ENCODE measurements around the gene PARVB.

The PARVB gene

DNA sequence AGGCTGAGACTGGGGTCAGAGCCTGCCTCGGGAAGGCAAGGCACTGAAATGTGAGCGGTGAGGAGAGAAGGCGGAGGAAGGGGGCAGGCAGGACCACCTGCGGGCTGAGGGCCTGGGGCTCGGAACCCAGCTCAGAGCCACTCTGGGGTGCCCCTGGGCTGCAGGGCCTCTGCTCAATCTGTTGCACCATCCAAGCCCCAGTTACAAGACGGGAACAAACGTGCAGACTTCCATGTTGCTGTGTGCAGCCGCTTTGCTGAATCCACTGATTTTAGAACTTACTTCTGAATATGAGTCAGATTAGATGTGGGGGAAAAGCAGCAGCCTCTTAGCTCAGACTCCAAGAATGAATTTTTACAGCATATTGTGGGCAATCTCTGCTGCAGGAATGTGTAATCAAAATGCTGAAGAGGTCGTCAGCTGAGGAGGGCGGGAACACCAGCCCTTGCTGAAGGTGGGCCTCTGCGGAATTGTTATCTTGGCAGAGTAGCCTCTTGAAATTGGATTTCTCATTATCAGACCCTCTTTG, 178.2 kb downstream of the PARVB start:
- no peak for DNase-seq (ENCODE audit: low spot score)

DNA sequence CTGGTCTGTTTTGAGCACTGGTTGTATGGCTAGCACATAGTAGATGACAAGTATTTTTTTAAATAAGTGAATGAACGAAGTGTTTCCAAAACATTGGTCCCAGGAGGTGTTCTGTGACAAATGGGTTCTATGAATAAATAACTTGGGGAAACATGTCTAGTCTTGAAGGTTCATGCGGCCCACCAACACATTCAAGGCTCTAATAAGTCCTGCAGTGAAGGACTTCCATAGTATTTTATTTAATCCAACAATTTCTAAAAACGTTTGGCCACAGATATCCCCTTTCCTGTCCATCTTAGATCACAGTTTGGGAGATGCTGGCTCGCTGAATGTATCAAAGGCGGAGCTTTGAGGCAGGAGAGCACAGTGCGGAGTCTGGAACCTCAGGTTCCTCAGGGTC, 179.1 kb downstream of the PARVB start:
- DNase-seq (ENCODE audit: low spot score): no peak

DNA sequence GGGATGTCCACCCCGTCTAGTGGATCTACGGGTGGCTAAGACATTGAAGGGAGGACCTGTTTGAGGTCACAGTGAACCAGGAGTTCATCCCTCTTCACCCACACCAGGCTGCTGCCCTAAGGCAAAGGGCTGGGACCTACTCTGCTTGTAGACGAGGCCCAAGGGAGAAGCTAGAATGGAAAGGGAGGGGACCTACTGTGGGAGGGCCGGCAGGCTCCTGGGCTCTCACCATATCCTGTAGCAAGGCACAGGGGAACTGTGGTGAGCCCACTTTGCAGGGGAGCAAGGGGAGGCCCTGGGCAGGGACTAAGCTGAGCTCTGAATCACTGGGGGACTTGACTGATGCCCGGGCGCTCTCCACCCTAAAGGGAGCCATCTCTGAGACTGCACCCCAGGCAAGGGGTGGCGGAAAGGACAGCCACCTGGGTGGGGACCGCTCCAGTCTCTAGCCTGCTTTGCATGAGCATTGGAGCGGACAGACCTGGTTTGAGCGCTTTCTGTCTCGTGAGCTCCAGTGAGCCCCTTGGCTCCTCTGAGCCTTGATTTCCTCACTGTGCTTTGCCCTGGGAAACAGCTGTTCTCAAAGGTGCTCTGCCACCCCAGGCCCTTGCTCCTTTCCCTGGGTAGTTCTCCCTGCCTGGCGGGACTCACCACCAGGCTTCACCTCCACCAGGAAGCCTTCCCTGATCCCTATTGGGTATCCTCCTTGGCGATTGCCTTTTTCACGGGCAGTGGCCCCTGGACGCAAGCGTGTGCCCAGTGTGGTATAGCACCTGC, 180.8 kb downstream of the PARVB start:
- DNase-seq (ENCODE audit: low spot score): no peak

DNA sequence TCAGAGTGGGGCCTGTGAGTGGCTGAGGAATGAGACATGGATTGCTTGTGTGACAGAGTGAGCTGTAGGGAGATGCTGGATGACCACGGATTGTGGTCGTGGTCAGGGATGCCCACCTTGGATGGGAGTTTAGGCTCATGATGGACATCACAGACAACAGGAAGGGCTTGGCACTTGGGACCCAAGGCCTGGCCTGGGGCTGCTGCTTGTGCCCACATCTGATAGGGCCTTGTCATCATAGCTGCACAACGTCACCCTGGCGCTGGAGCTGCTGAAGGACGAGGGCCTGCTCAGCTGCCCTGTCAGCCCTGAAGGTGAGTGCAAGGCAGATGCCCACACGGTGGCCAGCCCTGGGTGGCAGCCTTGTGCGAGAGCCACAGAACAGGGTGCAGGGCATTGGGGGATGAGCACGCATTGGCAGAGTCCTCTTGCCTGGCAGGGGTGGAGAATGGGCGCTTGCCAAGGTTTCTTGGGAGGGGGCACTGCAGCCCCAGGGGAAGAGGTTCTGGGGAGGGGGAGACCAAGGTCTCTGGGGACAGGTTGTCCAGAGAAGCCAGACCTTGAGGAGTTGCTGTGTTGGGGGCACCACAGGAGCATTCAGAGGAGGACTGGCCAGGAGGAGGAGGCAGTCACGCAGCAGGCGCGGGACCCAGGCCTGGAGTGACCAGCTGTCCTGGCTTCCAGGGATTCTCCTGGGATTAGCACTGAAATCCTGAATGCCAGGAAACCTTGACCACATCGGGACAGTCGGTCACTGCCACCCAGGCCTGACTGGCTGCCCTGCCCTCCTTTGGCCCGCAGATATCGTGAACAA, 181.6 kb downstream of the PARVB start:
- no peak for DNase-seq (ENCODE audit: low spot score)

DNA sequence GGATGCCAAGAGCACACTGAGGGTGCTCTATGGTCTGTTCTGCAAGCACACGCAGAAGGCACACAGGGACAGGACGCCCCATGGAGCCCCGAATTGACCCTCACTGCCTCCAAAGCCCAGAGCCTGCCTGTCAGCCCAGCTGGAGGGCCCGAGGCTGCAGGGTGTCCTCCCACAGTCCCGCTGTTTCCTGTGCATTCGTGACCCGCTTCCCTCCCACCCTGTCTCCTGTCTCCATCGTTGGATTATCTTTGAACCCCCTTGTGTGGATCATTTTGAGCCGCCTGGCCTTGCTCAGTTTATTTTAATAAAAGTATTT, 182.2 kb downstream of the PARVB start:
- DNase-seq (ENCODE audit: low spot score): no peak

DNA sequence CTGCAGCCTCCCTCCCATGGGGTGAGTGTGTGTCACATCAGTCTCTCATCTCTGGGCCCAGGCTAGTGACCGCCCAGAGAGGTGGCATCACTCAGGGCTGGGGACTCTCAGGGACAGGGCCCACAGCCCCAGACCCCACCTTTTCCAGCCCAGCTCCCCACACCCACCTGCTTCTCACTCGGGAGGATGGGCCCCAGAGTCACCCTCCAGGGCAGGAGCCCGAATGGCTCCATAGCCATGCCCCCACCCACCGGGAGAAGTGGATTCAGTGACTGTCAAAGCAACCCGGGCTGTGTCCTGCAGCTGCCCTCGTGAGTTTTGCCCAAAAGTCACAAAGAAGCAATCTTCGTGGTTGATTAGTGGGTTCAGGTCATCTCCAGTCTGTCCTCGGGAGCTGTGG, 182.6 kb downstream of the PARVB start:
- no peak for DNase-seq (ENCODE audit: low spot score)

DNA sequence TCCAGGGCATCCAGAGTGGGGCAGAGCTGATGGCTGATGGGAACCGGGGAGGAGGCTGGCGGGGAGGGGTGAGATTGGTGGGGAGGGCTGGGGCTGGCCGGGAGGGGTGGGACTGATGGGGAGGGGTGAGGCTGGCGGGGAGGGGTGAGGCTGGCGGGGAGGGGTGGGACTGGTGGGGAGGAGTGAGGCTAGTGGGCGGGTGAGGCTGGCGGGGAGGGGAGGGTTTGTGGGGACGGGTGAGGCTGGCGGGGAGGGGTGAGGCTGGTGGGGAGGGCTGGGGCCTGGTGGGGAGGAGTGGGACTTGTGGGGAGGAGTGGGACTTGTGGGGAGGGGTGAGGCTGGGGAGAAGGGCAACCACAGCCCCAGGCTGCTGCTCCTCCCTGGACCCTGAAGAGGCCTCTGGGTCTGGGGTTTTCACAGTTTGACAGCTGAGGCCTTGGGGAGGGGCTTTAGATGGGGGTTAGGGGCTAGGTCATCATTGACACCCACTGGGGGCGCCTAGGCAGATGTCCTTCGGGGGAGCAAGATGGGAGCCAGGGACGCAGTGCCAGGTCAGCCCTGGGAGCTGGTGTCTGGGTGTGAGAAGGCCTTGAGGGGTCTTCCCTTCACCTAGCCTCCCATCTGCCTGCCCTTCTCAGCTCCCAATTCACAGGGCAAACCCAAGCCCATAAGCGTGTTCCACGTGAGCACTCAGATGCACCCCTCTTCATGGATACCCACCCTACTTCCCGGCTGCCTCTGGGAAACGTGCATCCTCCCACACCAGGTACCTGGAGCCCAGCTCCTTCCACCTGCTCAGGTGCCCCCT, 183.3 kb downstream of the PARVB start:
- no peak for DNase-seq (ENCODE audit: low spot score)

DNA sequence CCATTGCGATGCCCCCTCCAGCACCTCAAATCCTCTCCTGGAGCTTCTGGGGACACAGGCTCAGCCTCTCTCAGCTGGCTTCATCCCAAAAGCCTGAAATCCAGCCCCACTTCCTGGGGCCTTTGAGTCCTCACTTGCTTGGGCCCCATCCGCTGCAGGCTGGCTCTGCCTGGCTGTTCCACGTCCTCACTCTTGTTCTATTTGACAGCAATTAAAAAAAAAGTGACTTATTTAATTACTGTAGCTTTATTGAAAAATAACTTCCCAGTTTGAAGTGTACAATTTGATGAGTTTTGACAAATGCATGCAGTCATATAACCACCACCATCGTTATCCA, 183.8 kb downstream of the PARVB start:
- DNase-seq (ENCODE audit: low spot score): no peak

DNA sequence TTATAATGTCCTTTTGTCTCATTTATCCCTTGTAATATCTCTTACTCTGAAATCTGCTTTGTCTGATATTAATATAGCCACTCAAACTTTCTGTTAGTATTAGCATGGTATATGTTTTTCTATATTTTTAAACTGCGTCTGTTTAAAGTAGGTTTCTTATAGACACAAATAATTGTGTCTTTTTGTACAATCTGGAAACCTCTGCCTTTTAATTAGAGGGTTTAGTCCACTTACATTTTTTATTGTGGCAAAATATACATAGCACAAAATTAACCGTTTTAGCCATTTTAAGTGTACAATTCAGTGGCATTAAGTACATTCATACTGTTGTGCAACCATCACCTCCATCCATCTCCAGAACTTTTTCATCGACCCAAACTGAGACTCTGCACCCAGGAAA, 185.2 kb downstream of the PARVB start:
- no peak for DNase-seq (ENCODE audit: low spot score)

DNA sequence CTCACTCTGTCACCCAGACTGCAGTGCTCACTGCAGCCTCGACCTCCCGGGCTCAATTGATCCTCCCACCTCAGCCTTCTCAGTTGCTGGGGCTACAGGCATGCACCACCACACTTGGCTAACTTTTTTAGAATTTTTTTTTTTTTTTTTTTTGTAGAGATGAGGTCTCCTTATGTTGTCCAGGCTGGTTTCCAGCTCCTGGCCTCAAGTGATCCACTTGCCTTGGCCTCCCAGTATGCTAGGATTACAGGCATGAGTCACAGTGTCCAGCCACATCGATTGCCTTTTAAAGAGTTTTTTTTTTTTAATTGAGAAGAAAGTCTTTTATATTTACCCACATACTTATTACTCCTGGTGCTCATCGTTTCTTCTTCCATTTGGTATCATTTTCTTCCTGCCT, 186.6 kb downstream of the PARVB start:
- no peak for DNase-seq (ENCODE audit: low spot score)

DNA sequence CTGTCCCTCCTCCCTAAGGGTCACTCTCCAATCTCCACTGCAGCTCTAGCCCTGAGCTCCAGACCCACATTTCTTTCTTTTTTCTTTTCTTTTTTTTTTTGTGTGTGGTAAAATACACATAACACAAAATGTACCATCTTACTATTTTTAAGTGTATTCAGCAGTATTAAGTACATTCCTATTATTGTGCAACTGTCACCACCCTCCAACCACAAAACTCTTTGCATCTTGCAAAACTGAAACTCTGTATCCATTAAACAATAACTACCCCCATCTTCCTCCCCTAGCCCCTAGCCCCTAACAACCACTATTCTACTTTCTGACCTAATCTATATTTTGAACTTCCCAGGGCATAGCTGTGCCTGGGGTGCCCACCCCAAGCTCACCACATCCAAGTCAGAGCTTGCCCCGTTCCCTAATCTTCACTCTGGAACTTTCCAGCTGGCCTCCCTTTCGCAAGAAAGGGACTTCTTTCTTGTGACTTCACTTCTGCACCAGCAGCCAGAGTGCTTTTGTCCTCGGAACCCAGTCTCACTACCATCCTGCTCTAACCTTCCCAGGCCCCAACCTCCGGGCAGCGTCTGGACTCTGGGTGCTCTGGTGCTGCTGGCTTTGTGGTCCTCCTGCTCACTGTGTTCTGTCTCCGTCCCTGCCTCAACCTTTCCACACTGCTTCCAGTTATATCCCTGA, 187.3 kb downstream of the PARVB start:
- DNase-seq (ENCODE audit: low spot score): no peak

DNA sequence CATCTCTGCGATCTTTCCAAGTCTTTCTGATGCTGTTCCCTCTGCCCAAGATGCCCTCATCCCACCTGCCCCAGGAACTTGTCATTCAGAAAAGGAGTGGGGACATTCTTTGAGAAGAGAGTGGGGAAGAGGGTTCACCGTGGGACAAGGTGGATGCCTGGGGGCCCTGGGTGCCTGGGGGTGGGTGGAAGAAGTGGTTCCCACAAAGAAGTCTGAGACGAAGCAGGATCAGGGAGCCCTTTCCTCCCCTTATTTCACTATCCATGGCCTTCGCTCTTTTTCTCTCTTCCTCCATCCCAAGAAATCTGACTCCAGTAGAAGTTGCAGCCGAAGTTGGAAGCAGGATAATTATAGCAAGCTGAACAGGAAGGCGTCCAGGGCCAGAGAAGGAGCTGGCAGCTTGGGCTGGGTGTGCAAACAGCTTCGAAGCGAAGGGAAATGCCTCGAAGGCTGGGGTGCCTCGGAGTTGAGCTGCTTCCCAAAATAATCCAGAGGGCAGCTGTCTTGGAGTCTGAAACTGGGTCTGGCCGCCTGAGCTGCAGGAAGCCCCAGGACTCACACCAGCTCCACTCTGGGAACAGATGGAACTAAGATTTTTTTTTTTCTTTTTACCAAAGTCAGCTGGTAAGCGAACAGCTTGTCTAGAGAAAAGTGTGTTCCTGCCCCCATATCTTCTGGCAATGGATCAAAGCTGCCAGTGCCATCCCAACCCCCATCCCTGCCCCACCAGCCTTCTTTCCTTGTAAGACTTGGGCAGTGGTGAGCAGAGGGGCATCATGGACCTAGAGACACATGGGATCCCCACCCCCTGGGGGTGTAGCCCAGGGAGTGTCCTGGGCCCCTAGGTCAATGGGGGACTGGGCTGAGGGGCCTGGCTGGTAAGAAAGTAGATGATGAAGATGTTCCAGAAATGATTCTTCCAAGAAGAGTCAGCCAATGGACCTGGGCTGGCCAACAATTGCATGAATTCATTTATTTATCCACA, 188.1 kb downstream of the PARVB start:
- DNase-seq (ENCODE audit: low spot score): no peak

DNA sequence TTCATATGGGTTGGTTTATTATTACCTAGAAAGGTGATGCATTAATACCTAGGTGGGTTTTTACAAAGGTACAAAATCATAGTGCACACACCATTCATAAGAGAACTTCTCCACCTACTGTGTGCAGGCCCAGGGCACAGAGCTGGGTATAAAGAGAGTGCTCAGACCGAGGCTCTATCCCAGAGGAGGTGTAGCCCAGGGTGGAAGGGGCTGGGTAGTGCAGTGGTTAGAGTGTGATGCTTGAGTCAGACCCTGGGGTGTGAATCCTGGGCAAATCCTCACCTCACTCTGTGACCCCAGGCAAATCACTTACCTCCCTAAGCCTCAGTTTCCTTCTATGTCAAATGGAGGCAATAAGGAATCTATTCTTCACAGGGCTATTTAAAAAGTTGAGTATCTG, 188.8 kb downstream of the PARVB start:
- no peak for DNase-seq (ENCODE audit: low spot score)

DNA sequence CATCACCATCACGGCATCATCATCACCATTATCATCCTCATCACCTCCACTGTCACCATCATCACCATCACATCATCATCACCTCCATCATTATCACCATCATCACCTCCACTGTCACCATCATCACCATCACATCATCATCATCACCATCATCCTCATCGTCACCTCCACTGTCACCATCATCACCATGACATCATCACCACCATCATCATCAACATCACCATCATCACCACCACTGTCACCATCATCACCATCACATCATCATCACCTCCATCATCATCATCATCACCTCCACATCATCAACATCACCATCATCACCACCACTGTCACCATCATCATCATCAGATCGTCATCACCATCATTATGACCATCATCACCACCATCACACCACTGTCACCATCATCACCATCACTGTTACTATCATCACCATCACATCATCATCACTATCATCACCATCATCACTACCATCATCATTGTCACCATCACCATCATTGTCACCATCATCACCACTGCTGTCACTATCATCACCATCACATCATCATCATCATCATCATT, 189.5 kb downstream of the PARVB start:
- no peak for DNase-seq (ENCODE audit: low spot score)

DNA sequence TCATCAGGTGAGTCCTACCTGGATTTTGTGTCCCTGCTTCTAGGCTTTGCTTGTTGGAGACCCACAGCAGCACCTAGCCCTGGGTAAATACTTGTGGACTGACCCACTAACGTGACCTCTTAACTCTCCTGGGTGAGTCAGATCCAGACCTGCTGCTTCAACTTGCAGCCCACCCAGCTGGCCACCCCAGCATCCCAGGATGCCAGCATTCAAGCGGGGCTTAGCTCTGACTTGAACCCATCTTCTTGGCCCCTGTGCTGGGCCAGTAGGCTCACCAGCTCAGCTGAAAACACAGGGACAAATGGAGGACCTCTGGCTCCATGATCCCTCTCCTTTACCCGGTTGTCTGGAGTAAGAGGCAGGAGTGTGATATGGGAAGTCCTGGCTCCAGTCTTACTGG, 190.1 kb downstream of the PARVB start:
- DNase-seq (ENCODE audit: low spot score): no peak

DNA sequence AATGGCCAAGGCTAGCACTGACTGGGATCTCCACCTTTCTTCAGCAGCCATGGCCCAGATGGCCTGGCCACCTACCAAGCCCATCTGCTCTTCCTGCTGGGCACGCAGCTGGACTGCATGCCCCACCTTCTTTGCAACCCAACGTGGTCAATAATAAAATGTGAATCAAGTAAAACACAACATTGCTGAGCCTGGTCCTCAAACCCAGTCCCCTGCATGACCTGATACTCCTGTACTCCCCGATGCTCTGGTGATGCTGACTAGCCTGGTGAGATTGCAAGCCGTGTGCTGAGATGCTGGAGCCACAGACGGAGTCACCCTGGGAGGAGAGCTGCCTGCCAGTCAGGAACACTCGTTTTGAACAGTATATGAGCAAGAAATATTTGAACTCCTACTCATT, 190.7 kb downstream of the PARVB start:
- no peak for DNase-seq (ENCODE audit: low spot score)

DNA sequence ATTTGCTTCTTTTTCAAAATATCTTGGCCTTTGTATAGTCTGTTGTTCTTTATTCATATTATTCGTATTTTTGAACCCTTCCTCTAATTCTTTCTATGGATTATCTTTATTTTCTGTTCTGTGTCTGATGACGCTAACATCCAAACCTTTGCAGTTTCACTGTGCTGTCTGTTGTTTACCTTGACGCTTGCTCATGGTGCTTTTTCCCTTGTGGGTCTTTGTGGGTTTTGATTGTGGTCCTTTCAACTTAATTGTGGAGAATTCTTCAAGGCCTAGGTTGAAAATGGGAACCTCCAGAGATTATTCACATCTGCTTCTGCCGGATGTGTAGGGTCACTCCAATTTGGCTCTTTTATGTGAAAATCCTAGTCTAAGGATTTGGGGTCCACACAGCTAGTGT, 191.2 kb downstream of the PARVB start:
- DNase-seq (ENCODE audit: low spot score): no peak

DNA sequence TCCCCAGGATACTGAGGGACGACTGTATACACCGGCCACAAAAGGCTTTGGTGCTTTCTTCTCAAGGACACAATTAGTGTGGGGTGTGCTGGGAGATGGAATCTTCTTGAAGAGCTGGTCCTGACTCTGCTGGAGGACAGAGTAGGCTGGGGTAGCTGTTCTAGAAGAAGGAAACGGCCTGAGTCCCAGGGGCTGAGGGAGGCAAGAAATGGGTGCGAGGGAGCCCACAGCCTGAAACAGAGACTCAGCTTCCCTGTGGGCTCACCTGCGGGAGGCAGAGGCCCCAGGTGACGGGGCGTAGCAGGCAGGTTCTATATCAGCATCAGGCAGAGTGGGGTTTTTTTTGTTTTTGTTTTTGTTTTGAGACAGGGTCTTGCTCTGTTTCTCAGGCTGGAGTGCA, 193.2 kb downstream of the PARVB start:
- DNase-seq (ENCODE audit: low spot score): no peak

DNA sequence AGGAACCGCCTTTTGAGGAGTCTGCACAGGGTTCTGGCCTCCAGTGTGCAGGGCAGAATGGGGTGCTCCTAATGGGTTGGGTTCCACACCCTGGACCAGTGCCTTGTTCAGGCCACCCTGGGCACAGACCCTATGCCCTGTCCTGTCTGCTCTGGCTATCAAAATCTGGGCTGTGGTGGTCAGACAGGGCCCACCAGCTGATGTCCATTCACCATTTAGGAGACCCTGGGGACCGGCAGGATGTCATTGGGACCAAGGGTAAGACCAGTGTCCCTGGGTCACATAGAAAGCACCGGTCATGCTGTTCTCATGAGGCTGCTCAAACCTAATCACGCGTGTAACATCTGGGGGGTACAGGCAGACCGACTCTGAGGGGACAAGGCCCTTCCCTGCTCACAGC, 194.0 kb downstream of the PARVB start:
- no peak for DNase-seq (ENCODE audit: low spot score)

DNA sequence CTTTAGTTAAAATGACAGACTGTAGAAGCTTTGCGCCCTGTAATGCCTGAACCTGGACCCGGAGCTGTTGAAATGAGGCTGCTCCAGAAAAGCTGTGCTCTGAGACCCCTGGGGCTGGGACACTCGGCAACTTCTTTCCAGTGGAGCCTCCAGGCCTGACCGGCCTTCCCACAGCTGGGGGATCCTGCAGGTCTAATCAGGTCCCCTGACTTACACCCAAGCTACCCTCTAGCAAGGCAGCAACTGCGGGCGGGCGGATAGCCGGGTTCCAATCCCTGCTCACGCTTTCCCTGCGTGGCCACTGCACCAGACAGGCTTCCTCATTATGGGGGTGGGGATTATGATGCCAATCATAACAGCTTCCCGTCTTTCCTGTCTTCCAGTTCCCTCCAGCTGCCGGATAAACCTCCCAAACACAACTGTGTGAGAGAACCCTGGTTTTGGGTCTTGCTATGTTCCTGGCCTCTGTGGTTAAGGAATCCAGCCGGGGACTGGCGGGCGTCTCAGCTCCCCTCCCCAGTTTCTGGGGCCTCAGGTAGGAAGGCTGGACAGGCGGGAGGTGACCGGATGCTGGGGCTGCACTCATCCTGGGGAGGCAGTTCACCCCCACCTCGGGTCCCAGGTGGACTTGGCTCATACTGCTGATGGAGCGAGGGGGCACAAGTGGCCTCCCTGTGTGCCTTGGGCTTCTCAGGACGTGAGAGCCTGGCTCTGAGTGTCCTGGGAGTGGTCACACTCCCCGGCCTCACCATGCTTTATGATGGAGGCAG, 195.2 kb downstream of the PARVB start:
- DNase-seq (ENCODE audit: low spot score): no peak

Measured in SW480 (cell line).